WTC11 (cell line): ENCODE measurements around the gene HOXC4. TPM values are rescaled to one million over a fixed set of nuclear protein-coding genes. Genes with fewer than 3 reads are reported as not detected.

Source experiments
- ATAC-seq: fragments of 200-7000 bp; cut with Tn5 transposase; 2 replicates; pipeline ENCODE4 v1.10.0; 2021; ENCODE audit warnings: mild to moderate bottlenecking, moderate library complexity
- CTCF ChIA-PET: fragments of 300-600 bp; sonication (Branson Sonifier 250); formaldehyde crosslinking; loops from one replicate; lab custom pipeline; 2021; ENCODE audit warnings: antibody characterized with exemption; lab: Charles Lee
- POLR2A ChIA-PET: fragments of 350-600 bp; sonication (Branson Sonifier 250); formaldehyde crosslinking; loops from one replicate; lab custom pipeline; 2021; ENCODE audit warnings: antibody characterized with exemption; lab: Charles Lee
- DNase-seq: peaks from one replicate; pipeline ENCODE4 v3.0.0; 2021; ENCODE audit warnings: low spot score
- H3K27ac Mint-ChIP-seq: 2 replicates; pipeline ENCODE4 v1.8.0; 2021; ENCODE audit warnings: mixed read lengths
- H3K27me3 Mint-ChIP-seq: 2 replicates; pipeline ENCODE4 v1.8.0; 2021; ENCODE audit warnings: low read depth, mild to moderate bottlenecking, moderate library complexity, mixed read lengths
- H3K36me3 Mint-ChIP-seq: 2 replicates; pipeline ENCODE4 v1.8.0; 2021; ENCODE audit warnings: mixed read lengths
- H3K4me1 Mint-ChIP-seq: 2 replicates; pipeline ENCODE4 v1.8.0; 2022; ENCODE audit warnings: mixed read lengths
- H3K4me3 Mint-ChIP-seq: 2 replicates; pipeline ENCODE4 v1.8.0; 2021; ENCODE audit warnings: mild to moderate bottlenecking, moderate library complexity, mixed read lengths
- H3K9me3 Mint-ChIP-seq: 2 replicates; pipeline ENCODE4 v1.8.0; 2021; ENCODE audit warnings: mixed read lengths
- ARID4B ChIP-seq: sonication (generic); formaldehyde crosslinking; IDR thresholded peaks from 2 replicates; pipeline ENCODE4 v1.8.0; 2023; ENCODE audit warnings: missing genetic modification reagents, mild to moderate bottlenecking, borderline replicate concordance
- ATF3 ChIP-seq: sonication (generic); formaldehyde crosslinking; conservative IDR thresholded peaks from 2 replicates; pipeline ENCODE4 v1.8.1; 2022; ENCODE audit warnings: mild to moderate bottlenecking, missing genetic modification reagents
- E2F1 ChIP-seq: sonication (generic); formaldehyde crosslinking; IDR thresholded peaks from 2 replicates; pipeline ENCODE4 v1.8.0; 2022; ENCODE audit warnings: mild to moderate bottlenecking, missing genetic modification reagents
- E2F5 ChIP-seq: sonication (generic); formaldehyde crosslinking; IDR thresholded peaks from 2 replicates; pipeline ENCODE4 v1.8.1; 2022; ENCODE audit warnings: mild to moderate bottlenecking, moderate library complexity, missing genetic modification reagents
- ESRRA ChIP-seq: sonication (generic); formaldehyde crosslinking; IDR thresholded peaks from 2 replicates; pipeline ENCODE4 v1.8.1; 2022; ENCODE audit warnings: mild to moderate bottlenecking, missing genetic modification reagents, borderline replicate concordance
- GABPB1 ChIP-seq: sonication (generic); formaldehyde crosslinking; IDR thresholded peaks from 2 replicates; pipeline ENCODE4 v1.8.1; 2023; ENCODE audit warnings: mild to moderate bottlenecking, missing genetic modification reagents
- GTF2I ChIP-seq: fragments of 250-450 bp; sonication (Bioruptor Pico); conservative IDR thresholded peaks from 2 replicates; pipeline ENCODE4 v1.4.0; 2021; ENCODE audit warnings: mild to moderate bottlenecking
- IRF2 ChIP-seq: sonication (generic); formaldehyde crosslinking; IDR thresholded peaks from 2 replicates; pipeline ENCODE4 v1.8.0; 2022; ENCODE audit warnings: low read depth, missing genetic modification reagents, borderline replicate concordance
- MLX ChIP-seq: sonication (generic); formaldehyde crosslinking; IDR thresholded peaks from 2 replicates; pipeline ENCODE4 v1.8.1; 2023; ENCODE audit warnings: mild to moderate bottlenecking, missing genetic modification reagents, moderate library complexity
- MYBL2 ChIP-seq: sonication (generic); formaldehyde crosslinking; IDR thresholded peaks from 2 replicates; pipeline ENCODE4 v1.8.1; 2023; ENCODE audit warnings: mild to moderate bottlenecking, moderate library complexity, missing genetic modification reagents
- NFE2L1 ChIP-seq: sonication (generic); formaldehyde crosslinking; IDR thresholded peaks from 2 replicates; pipeline ENCODE4 v1.8.1; 2023; ENCODE audit warnings: missing genetic modification reagents
- OVOL2 ChIP-seq: fragments of 250-450 bp; sonication (Bioruptor Pico); IDR thresholded peaks from 2 replicates; pipeline ENCODE4 v1.9.0; 2021; ENCODE audit warnings: mild to moderate bottlenecking, borderline replicate concordance
- RELA ChIP-seq: sonication (generic); formaldehyde crosslinking; IDR thresholded peaks from 2 replicates; pipeline ENCODE4 v1.8.1; 2022; ENCODE audit warnings: missing genetic modification reagents, mild to moderate bottlenecking, borderline replicate concordance
- SP1 ChIP-seq: sonication (generic); formaldehyde crosslinking; conservative IDR thresholded peaks from 2 replicates; pipeline ENCODE4 v1.8.1; 2022; ENCODE audit warnings: missing genetic modification reagents
- TCF7 ChIP-seq: sonication (generic); formaldehyde crosslinking; IDR thresholded peaks from 2 replicates; pipeline ENCODE4 v1.8.0; 2022; ENCODE audit warnings: mild to moderate bottlenecking, low read depth, missing genetic modification reagents, moderate library complexity
- TEAD4 ChIP-seq: sonication (generic); formaldehyde crosslinking; IDR thresholded peaks from 2 replicates; pipeline ENCODE4 v1.8.0; 2022; ENCODE audit warnings: mild to moderate bottlenecking, missing genetic modification reagents
- ZNF138 ChIP-seq: sonication (generic); formaldehyde crosslinking; conservative IDR thresholded peaks from 2 replicates; pipeline ENCODE4 v1.8.1; 2022; ENCODE audit warnings: mild to moderate bottlenecking, moderate library complexity, missing genetic modification reagents
- ZNF232 ChIP-seq: sonication (generic); formaldehyde crosslinking; IDR thresholded peaks from 2 replicates; pipeline ENCODE4 v1.8.0; 2022; ENCODE audit warnings: mild to moderate bottlenecking, missing genetic modification reagents
- ZNF263 ChIP-seq: sonication (generic); formaldehyde crosslinking; IDR thresholded peaks from 2 replicates; pipeline ENCODE4 v1.8.1; 2022; ENCODE audit warnings: low read depth, mild to moderate bottlenecking, moderate library complexity, missing genetic modification reagents
- ZNF423 ChIP-seq: fragments of 250-450 bp; sonication (Bioruptor Pico); IDR thresholded peaks from 2 replicates; pipeline ENCODE4 v2.1.2; 2022; ENCODE audit warnings: mild to moderate bottlenecking, moderate library complexity
- ZNF671 ChIP-seq: fragments of 250-450 bp; sonication (Bioruptor Pico); IDR thresholded peaks from 2 replicates; pipeline ENCODE4 v1.8.0; 2021; ENCODE audit warnings: mild to moderate bottlenecking
- ZSCAN18 ChIP-seq: fragments of 250-450 bp; sonication (Bioruptor Pico); IDR thresholded peaks from 2 replicates; pipeline ENCODE4 v2.1.2; 2022; ENCODE audit warnings: mild to moderate bottlenecking, moderate library complexity
- total RNA-seq: library from RNA; stranded (reverse); gene quantifications from 3 replicates; pipeline ENCODE4 v1.2.3, GENCODE V29; 2021

The HOXC4 gene
- total RNA-seq, 1 experiment from 2014 or later: 0.46 TPM

DNA sequence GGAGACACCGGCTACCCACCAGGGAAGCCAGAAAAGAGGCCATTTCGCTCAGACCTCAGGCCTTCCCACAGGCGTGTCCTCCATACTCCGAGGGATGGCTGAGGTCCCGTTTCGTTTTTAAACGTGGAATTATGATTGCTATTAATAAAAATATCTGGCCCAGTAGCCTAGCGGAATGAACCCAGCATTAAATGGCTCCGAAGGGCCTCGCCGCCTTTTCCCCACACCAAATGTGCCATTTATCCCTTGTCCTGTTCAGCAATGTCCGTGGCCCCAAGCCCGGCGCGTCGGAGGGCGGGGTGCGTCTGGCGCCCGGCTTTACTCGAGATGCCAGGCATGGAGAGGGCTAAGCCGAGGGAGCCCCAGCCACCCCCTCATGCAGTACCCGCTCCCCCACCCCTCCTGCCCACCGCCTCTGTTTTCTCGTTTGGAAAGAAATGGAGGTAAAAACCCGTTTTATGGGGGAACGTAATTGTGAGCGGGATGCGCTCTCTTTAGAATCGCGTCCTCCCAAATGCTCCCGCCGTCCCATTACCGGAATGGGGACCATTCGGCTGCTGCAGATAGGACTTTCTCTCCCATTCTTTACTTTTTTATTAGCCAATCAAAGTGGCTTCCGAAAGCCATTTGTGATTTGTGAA lies 39.1 kb upstream of the HOXC4 start (continued):
- TF ChIP-seq IRF2 (no peak), OVOL2 (CRISPR knock-in tag) (no peak)
- TF ChIP-seq, all 79 proteins: peak for 0

DNA sequence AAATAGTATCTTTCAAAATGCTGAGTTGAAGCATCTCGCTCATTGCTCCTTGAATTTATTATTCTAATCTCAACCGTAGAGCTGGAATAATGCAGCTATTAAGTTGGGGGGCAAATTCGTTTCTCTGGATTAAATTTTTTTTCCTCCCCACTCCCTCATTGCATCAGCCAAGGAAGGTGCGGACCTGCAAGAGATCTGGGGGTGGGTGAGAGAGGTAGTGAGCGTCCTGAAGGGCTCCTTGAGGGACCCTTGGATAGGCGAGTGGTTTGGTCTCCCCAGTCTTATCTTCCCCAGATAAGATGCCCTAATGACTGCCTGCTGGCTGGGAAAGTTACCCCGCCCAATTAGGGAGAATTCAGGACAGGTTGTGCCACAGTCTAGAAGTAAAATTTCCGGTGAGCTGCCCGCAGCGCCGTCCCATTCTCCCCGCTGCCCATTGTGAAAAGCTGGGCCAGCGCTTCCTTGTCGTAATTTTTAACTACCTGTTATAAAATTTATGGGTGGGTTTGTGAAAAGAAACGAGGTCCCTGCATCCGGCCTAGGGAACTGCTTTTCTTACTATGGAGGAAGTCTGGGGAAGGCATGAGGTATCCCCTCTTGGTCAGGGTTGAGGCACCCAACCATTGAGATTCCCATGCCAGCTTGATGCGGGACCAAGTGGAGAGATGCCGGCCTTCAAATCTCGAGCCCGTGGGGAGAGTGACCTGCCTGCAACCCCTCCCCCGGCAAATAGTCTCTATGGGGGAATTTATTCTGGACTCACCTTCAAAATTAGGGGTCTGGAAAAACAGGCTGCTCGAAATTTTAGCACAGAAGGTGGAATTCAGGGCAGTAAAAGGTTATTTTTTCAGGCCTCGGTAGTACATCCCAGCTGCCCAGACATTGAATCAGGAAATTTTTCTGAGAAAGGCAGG lies 38.4 kb upstream of the HOXC4 start:
- H3K36me3 Mint-ChIP-seq: no peaks in the 10 kb centered on the region
- TF ChIP-seq ZNF423 (no peak), ZNF232 (CRISPR knock-in tag) (no peak), MLX (CRISPR knock-in tag) (no peak), TEAD4 (CRISPR knock-in tag) (no peak), NFE2L1 (CRISPR knock-in tag) (no peak), TCF7 (CRISPR knock-in tag) (no peak), ZNF263 (CRISPR knock-in tag) (no peak), GABPB1 (CRISPR knock-in tag) (no peak), ESRRA (CRISPR knock-in tag) (no peak), ZNF138 (CRISPR knock-in tag) (no peak), E2F1 (CRISPR knock-in tag) (no peak), MYBL2 (CRISPR knock-in tag) (no peak), ZNF671 (CRISPR knock-in tag) (no peak), SP1 (no peak), ATF3 (CRISPR knock-in tag) (no peak)
- ChIA-PET CTCF (interaction anchor here (0.7 to 2.6 kb wide), 3 partner anchors 186 to 199 kb away, joined by 3 to 25 read pairs (median 6); no protein-coding TSS in a partner anchor), POLR2A (interaction anchor here (0.5 kb wide), 1 partner anchor 620 kb away, joined by 3 read pairs; no protein-coding TSS in a partner anchor)
- H3K9me3 Mint-ChIP-seq: no peaks in the 10 kb centered on the region
- H3K27me3 Mint-ChIP-seq: peaks cover 99% of the 10 kb centered on the region
- no peak overlapping the region for H3K27ac Mint-ChIP-seq
- peaks cover 30% of the 10 kb centered on the region for H3K4me1 Mint-ChIP-seq
- DNase-seq: no peak
- no peak overlapping the region for H3K4me3 Mint-ChIP-seq
- no peak for ATAC-seq

GRCh38 chr12:54016051-54016450 lies 37.6 kb upstream of the HOXC4 start:
- no peak overlapping the region for H3K27ac Mint-ChIP-seq
- H3K9me3 Mint-ChIP-seq: no peaks in the 10 kb centered on the region
- no peak for ATAC-seq
- H3K4me1 Mint-ChIP-seq: peaks cover 25% of the 10 kb centered on the region
- DNase-seq: no peak
- POLR2A ChIA-PET: no interaction called here
- CTCF ChIA-PET: interaction anchor here (0.7 to 2.6 kb wide), 4 partner anchors 16 to 1767 kb away, joined by 3 to 25 read pairs (median 14); no protein-coding TSS in a partner anchor
- no peaks in the 10 kb centered on the region for H3K36me3 Mint-ChIP-seq
- no peak overlapping the region for H3K4me3 Mint-ChIP-seq
- peaks cover 99% of the 10 kb centered on the region for H3K27me3 Mint-ChIP-seq
- TF ChIP-seq GABPB1 (CRISPR knock-in tag) (no peak), GTF2I (CRISPR knock-in tag) (no peak), ZSCAN18 (CRISPR knock-in tag) (no peak), E2F5 (CRISPR knock-in tag) (no peak), ZNF138 (CRISPR knock-in tag) (no peak), ARID4B (no peak), RELA (no peak)
